OCI-LY3 (cell line): ENCODE measurements around the gene PC.

Experiments used
- CTCF ChIP-seq: fragments of 200-600, 300-600 bp; sonication (generic); IDR thresholded peaks from 2 replicates; pipeline ENCODE4 v1.5.1; 2014; ENCODE audit warnings: antibody characterized with exemption, low read length, low read depth
- EZH2phosphoT487 ChIP-seq: fragments of 200-600 bp; shearing (Covaris generic); IDR thresholded peaks from 2 replicates; pipeline ENCODE4 v1.6.1; 2018; ENCODE audit warnings: antibody characterized with exemption, mixed run types, low read depth

GRCh38 chr11:66978717-66979116, 20.5 kb upstream of the PC start:
- TF ChIP-seq CTCF (no peak), EZH2phosphoT487 (no peak)
